PC-9 (cell line): ENCODE results near the gene GIMAP1.
"Not testable (repeated sequence)": the region's sequence is repeated elsewhere in the genome, so short reads cannot be mapped to it uniquely, and the experiment has no call there.

Source experiments
- CTCF ChIP-seq: fragments of 200-600 bp; sonication (generic); conservative IDR thresholded peaks from 2 replicates; pipeline ENCODE4 v1.6.1; 2017; ENCODE audit warnings: mixed run types, antibody characterized with exemption, mild to moderate bottlenecking, moderate library complexity
- EZH2 ChIP-seq: fragments of 200-600 bp; sonication (generic); IDR thresholded peaks from 2 replicates; pipeline ENCODE4 v1.8.0; 2017; ENCODE audit warnings: antibody characterized with exemption, low read depth

DNA sequence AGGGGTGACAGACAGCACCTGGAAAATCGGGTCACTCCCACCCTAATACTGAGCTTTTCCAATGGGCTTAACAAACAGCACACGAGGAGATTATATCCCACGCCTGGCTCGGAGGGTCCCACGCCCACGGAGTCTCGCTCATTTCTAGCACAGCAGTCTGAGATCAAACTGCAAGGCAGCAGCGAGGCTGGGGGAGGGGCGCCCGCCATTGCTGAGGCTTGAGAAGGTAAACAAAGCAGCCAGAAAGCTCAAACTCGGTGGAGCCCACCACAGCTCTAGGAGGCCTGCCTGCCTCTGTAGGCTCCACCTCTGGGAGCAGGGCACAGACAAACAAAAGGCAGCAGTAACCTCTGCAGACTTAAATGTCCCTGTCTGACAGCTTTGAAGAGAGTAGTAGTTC is 37.8 kb upstream of the GIMAP1 start:
- not testable (repeated sequence) for TF ChIP-seq CTCF, EZH2
